ENCODE results near the gene TAS2R8.
"Not testable (repeated sequence)": the region's sequence is repeated elsewhere in the genome, so short reads cannot be mapped to it uniquely, and the experiment has no call there.

The TAS2R8 gene, protein sequence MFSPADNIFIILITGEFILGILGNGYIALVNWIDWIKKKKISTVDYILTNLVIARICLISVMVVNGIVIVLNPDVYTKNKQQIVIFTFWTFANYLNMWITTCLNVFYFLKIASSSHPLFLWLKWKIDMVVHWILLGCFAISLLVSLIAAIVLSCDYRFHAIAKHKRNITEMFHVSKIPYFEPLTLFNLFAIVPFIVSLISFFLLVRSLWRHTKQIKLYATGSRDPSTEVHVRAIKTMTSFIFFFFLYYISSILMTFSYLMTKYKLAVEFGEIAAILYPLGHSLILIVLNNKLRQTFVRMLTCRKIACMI

DNA sequence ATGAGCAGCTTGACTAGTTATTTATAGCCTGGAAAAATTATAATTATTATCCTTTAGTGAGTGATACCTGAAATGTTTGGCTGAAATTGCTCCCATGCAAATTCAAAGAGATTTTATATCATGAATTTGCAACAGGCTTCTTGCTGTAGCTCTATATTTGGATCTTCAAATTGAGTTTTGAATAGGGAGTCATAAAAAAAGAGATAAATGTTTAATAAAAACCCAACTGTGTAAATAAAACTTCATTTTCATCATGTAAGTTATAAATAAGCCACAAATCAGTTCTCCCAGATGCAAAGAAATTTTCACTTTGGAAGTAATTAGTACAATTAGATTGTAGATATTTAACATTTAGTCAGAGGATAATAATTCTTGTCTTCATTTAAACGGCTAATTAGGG, at the start of gene TAS2R8:
Gene TAS2R8, minus strand, starts transcription at position 101 of the 400 bp plus-strand sequence. CDS start 306 bp downstream, outside the sequence.
- DNase-seq (ENCODE audit: low read depth): no peak

DNA sequence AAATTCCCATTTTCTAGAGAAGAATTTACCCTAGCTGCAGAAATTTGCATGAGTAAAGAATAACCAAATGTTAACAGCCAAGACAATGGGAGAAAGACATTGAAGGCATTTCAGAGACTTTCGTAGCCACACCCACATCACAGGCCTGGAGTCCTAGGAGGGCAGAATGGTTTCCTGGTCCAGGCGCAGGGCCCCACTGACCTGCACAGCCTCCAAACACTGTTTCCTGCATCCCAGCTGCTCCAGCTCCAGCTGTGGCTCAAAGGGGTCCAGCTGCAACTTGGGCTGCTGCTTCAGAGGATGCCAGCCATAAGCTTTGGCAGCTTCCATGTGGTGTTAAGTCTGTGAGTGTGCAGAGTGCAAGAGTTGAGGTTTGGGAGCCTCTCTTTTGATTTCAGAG, 48.7 kb upstream of the TAS2R8 start:
- no peak for DNase-seq (ENCODE audit: low read depth)

DNA sequence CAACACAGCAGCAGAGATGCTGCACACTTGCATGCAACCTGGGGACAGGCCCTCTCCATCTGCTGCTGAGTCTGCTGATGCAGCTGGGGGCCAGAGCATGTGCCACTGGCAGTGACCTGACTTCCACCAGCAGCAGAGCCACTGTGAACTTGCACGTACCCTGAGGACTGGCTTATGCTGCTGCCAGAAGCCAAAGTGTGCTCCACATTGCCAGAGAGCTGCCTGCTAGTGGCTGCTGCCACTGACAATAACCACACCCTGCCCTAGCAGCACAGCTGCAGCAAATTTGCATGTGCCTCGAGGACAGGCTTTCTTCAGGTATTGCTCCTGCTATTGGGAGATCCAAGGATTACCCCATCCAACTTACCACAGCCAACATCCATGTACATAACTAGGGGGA, 46.7 kb upstream of the TAS2R8 start:
- DNase-seq (ENCODE audit: low read depth): no peak

DNA sequence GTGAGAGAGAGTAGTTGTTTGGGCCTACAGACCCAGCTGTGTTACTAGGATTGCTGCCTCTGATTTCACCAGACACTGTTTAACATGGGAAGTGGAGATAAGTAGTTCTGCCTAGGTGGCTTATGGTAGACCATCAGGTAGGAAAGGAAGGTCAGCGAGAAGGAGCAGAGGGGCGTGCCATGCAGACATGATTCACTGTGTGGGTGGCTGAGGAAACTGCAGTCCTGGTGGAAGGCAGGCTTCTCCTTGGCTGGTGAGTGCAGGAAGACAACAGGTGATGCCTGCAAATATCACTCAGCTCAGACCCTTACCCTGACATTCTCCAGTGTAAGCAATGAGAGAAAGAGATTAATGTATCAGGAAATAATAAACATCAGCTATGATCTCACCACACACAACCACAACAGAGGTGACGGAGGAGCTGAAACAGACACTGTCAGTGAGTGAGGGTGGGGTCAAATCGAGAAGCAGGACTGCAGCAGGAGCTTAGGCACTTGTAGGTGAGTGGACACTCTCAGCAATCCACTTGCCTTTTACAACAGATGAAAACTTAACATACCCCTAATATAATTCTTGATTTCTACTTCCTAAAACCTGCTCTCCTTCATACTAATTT, 44.3 kb upstream of the TAS2R8 start:
- DNase-seq (ENCODE audit: low read depth): no peak

DNA sequence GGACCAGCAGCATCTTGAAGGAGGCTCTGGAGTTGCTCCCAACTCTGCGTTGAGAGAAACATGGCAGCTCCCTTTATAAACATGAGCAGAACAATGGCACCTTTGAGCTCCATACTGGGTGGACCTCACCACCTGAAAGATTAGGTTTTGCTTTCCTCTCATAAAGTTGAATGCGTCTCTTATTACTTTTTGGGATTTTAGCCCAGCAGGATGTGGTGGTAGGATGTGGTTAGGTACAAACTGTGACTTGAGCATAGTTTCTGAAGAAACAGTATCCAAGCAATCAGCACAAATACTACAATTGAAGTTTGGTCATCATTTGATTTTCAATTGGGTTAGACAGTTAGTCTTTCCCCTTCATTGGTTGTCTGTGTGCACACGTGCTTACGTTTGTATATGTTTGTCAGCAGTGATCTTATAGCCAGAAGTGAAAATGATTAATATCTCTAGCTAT, 42.4 kb upstream of the TAS2R8 start, which contains the start of gene PRR4:
Gene PRR4, minus strand, starts transcription at position 51 of the 454 bp plus-strand sequence. Its CDS starts 38 bp downstream, at position 13.
- no peak for DNase-seq (ENCODE audit: low read depth)

DNA sequence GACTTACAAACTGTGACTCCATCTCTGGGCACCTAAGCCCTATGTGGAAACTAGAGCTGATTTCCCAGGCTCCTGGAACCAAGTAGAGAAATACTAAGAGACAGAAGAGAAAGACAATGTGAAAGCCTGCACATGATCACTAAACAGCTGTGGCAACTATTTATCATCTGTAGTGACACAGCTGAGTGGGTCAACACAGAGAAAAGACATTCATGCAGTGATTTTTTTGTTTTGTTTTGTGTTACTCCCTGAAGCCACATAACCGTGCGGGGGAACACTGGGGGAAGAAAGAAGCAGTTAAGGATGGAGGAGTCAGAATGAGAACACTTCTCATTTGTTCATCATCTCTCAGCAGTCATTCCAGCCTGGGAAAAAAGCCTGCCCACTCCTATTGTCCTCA, 40.7 kb upstream of the TAS2R8 start:
- DNase-seq (ENCODE audit: low read depth): no peak

DNA sequence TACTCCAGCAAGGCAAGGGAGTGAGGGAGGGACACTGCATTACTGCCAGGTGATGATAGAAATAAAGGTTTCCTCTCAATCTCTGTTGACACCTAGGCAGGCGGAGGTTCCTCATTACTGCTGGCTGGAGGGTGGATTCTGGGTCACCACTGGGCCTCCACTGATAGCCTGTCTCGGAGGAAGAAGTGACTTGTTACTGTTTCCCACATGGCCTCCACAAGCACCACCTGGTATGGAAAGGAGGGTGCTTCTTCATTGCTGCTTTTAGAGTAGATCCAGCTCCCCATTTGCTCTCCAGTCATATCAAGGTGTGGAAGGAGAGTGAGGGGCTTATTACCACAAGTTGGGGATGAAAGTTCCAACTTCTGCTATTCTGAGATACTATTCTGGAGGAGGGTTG, 35.8 kb upstream of the TAS2R8 start:
- DNase-seq (ENCODE audit: low read depth): no peak

DNA sequence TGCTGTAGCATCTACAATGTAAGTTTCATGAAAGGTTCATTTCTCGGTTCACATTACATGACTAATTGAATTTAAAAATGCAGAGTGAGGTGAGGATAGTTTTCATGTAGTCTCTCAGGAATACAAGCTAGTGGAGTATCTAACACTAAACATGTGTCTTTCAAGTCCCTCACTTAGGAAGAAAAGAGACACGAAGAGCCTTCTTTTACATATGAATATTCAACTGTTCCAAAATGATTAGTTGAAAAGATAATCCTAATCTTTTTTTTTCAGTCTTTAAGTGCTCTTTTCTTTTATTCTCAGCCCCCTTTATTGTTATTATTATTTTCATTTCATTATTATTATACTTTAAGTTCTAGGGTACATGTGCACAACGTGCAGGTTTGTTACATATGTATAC, 31.4 kb upstream of the TAS2R8 start:
- DNase-seq (ENCODE audit: low read depth): no peak

DNA sequence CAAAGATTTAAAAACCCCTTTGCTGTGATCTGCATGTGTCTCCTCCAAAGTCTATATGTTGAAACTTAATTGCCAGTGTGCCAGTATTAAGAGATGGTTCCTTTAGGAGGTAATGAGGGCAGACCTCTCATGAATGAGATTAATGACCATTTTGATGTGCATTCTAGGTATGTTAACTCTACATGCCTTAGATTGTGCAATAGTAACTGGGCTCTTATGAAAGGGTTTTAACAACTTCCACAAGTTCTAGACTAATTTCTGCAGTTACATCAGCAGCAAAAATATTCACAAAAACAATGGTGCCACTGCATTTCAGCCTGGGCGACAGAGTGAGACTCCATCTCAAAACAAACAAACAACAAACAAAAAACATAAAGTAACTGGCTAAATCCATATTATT, 22.9 kb upstream of the TAS2R8 start:
- DNase-seq (ENCODE audit: low read depth): no peak

DNA sequence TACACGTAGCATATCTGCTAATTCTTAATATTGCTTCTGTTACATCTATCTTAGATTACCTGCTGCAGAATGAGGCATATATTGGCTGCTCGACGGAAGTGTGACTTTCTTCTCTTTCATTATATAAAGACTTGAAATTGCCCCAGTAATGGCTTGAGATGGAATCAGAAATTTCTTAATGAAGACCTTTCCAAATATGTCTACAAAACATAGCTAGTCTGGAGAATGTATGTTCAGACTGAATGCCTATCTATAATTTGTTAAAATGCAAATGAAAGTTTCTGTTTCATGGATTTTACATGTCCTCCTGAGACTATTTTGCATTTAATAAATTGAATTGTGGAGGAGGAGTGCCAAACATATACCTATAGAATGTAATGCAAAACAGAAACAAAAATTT, 19.2 kb upstream of the TAS2R8 start, which contains the start of gene TAS2R10:
Gene TAS2R10, minus strand, starts transcription at position 101 of the 400 bp plus-strand sequence. Its CDS starts 89 bp downstream, at position 12.
- DNase-seq (ENCODE audit: low read depth): no peak

DNA sequence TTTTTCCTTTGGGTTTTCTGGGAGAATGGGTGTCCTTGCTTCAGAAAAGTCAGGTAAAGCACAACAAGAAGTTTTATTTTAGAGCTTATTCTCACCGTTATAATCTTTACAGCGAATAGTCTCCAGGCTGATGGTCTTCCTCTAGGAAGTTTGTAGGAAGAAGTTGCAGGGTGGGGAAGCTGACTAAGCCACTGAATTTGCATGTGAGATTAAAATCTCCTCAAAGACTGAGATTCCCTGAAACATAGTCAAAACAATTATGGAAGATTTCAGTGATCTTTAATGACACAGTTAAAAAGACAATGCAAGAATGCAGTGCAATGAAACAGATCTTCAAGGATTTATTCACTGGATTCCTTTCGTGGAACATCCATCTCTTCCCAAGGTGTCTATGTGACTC, 17.9 kb upstream of the TAS2R8 start:
- no peak for DNase-seq (ENCODE audit: low read depth)

DNA sequence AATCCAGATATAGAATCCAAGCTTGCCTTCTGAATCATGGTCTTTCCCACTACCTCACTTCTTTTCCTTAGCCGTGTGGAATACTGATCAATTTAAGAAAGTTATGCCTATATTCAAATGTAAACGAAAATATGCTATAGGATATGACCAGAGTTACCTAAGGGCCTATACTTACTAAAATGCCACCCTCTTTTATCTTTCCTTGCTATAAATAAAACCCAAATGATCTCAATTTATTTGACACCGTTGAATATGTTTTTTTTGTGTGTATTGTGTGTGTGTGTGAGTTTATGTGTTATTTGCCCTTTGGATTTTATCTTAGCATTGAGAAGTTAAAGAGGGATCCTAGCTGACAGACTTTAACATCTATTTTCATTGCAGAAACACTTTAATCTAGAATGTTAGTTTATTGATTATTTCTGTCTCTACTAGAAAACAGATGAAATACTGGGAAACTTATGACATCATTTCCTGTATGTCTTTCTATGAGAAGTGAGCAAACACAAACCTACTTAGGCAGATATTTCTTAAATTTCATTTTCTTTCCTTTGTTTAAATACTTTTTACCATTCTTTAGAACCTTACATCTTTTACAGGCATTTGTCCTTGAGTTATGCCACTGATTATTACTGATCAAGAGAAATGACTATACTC, 4.9 kb upstream of the TAS2R8 start:
- DNase-seq (ENCODE audit: low read depth): no peak

DNA sequence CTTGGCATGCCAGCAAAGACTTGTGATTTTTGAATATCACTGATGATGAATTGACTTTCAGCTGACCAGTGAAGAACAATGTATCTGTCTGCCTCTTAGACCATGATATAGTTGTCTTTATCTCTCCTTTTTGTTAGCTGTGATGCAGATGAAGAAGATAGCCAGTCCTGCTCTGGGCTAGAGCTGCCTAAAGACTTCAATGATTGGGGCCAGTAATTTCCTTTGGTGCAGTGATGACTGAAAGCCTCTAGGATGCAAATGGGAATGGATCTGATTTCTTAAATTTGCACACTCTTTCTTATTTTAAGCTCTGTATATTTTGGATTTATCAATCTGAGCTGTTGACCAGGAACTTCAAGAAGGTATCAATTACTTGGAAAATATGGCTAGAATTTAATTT, 3.0 kb upstream of the TAS2R8 start, which contains the start of gene TAS2R9:
Gene TAS2R9, minus strand, starts transcription at position 101 of the 400 bp plus-strand sequence. Its CDS starts 93 bp downstream, at position 8.
- no peak for DNase-seq (ENCODE audit: low read depth)

DNA sequence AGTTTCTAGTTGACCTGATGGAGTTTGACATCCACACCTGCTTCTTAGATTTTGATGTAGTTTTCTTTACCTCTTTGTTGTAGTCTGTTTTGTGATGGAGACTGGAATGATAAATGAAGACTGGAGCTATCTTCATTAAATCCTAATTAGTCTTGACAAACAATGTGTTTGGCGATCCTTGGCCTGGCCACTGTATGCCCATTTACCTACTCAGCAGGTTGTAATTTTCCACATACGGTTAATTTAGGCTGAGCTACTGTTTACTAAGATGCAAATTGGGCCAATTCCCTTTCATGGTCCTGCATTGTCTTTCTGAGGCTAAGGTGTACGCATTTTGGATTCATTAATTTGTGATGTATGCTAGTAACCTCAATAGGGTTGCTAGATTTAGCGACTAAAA, 4.5 kb downstream of the TAS2R8 start, which contains the start of gene TAS2R7:
Gene TAS2R7, minus strand, starts transcription at position 41 of the 400 bp plus-strand sequence. CDS start 57 bp downstream, outside the sequence.
- DNase-seq (ENCODE audit: low read depth): no peak

DNA sequence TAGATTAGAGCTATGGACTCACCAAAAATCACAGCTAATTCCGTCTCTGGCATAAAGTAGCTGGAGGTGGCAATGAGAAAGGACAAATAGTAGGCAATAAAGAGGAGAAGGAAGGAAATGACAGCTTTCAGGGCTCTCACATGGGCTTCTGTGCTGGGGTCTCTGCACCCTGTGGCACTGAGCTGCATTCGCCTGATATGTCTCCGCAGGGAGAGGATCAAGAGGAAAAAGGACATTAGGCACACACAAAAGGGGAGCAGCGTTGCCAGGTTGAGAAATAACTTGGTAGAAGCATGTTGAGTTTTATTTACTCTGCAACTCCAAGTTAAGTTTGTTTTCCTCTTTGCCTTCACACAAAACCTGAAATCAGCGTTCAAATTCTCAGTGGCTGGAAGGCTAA, 5.3 kb downstream of the TAS2R8 start:
- no peak for DNase-seq (ENCODE audit: low read depth)

DNA sequence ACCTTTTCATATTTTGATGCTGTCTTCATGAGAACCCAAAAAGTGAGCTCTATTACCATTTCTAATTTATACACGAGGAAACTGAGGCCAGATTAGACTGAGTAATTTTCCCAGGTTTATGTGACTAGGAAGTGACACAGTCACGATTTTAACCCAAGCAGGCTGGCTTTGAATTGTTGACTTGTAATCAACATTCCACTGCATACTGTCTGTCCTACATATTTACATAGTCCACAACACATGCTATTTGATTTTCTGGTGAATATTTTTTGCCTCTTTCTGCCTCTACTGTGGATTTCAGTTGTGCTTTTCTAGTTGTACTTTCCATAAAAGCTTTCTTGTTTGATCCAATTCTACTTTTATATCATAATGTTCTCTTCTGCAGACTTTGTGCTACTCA, 12.9 kb downstream of the TAS2R8 start:
- no peak for DNase-seq (ENCODE audit: low read depth)

DNA sequence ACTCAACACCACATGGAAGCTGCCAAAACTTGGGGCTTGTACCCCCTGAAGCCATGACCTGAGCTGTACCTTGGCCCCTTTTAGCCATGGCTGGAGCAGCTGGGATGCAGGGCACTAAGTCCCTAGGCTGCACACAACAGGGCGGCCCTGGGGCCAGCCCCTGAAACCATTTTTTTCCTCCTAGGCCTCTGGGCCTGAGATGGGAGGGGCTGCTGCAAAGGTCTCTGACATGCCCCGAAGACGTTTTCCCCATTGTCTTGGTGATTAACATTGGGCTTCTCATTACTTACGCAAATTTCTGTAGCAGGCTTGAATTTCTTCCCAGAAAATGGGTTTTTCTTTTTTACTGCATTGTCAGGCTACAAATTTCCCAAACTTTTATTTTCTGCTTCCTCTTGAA, 15.3 kb downstream of the TAS2R8 start:
- DNase-seq (ENCODE audit: low read depth): not testable (repeated sequence)

DNA sequence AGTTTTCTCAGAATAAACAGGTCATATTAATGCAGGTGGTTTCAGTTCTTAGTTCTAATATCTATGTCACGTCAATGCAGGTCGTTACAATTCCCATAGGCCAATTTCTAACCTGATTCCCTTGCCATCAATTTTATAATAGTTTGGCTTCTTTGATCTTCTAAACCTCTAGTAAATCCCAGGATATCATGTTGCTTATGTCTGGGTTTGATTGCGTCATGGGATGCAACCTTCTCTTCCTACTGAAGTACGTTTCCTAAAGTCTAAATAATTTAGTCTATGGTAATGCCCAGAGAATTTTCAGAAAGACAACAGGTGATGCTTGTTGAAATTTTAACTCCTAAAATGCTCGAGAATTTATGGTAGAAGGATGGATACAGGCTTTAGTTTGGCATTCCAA, 23.8 kb downstream of the TAS2R8 start:
- DNase-seq (ENCODE audit: low read depth): no peak

DNA sequence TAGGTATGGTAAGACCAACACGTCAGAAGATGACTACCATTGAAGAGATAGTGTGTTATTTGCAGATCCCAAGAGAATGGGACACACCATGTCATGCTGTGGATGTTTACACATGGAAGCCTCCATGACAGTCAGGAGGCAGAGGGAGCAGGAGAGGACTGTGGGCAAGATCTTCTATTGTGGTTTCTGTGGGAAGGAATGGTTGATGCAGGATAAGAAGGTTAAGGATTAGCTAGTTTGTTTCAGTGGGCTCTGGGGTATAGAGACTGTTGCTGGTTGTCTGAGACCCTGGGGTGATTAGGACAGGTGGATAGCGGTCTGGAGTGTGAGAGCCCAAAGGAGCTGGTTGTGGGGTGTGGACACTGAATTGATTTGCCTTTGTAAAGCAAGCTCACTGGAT, 28.0 kb downstream of the TAS2R8 start:
- DNase-seq (ENCODE audit: low read depth): no peak

DNA sequence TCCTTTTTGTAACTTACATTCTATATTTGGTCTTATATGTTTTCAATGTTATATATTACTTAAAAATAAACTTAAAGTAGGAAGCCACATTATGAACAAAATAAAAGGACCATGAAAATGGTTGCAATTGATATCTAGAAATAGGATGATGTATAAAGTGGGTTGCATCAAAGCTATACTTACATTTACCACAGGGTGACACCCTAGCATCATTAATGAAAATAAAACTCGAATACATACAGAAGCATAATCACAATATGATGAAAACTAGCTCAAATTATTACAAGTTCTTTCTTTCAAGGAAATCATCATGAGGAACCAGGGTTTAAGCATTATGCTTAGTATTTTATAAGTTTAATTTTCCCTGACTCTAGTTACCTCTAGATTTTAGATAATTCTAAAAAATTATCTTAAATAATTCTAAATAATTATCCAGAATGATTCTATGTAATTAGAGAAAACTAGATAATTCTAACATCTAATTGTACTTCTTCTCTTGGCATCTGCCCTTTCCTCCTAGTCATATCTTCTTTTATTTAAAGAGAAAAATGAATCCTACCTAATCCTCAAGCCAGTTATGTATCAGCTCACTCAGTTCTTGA, 35.9 kb downstream of the TAS2R8 start:
- no peak for DNase-seq (ENCODE audit: low read depth)

DNA sequence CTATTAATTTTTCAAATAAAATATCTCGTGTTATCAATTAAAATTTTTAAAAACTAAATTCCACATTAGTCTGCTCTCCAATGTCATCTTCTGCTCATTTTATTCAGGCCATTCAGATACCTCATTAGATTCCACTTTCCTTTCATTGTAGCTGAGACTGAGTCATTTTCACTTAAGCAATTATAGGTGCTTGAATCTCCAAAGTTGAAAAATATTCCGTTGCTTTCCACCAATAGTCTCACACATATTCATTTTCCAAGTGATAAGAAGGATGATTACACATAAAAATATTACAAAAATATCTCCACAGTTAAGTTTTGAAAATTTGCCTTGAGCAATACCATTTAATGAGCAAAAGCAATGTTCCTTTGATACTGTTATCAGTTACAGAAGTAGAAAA, 47.4 kb downstream of the TAS2R8 start:
- DNase-seq (ENCODE audit: low read depth): no peak

DNA sequence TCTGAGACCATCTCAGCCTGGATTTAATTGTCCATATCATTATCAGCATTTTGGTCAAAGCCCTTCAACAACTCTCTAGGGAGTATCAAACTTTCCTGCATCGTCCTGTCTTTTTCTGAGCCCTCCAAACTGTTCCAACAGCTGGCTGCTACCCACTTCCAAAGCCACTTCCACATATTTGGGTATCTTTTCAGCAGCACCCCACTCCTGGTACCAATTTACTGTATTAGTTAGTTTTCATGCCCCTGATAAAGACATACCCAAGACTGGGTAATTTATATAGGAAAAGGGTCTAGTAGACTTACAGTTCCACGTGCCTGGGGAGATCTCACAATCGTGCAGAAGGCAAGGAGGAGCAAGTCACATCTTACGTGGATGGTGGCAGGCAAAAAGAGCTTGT, 50.9 kb downstream of the TAS2R8 start:
- DNase-seq (ENCODE audit: low read depth): no peak
